HG03064 (cell line): ENCODE results near the gene DNAI2.

Source experiments
- ATAC-seq: cut with Tn5 transposase; IDR thresholded peaks from one replicate; pipeline ENCODE4 v1.9.1; 2021; ENCODE audit warnings: low read depth; ENCODE audit not compliant: unreplicated experiment

The DNAI2 gene

DNA sequence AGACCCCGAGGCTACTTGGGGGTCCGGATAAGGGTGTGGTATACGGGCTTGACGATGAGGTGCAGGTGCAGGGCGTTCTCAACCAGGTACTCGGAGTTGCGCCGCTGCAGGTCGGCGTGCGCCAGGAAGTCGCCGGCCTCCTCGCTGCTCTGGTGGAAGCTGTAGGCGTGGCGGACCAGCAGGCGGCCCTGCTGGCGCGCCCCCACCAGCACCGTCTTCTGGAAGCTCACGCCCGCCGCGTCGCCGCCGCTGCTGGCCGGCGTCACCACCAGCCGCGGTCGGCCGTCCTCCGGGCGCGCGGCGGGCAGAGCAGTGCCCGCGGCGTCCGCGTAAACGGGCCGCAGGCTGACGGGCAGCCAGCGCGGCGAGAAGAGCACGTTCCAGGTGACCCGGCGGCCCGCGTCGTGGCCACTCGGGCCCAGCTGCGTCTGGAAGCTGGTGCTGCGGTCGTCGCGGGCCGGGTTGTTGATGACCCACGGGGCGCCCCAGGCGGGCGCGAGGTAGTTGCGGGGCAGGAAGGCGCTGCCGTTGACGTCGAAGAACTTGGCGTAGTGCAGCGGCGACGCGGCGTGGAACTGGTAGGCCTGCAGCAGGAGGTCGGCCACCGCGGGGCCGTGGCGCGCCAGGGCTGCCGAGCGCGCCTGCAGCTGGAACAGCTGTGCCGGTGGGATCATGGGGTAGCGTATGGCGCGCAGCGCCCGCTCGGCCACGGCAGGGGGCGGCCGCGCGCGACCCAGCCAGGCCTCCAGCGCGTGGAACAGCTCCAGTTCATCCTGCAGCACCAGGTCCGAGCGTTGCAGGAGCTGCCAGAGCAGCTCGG, 82.8 kb downstream of the DNAI2 start:
- ATAC-seq = no peak

GRCh38 chr17:74357466-74357809, 83.4 kb downstream of the DNAI2 start:
- ATAC-seq = no peak

- ATAC-seq = no peak
These were observed 84.7 kb downstream of the DNAI2 start for GRCh38 chr17:74358697-74359096.

- no peak for ATAC-seq
These were observed 85.9 kb downstream of the DNAI2 start for GRCh38 chr17:74359916-74360315.

- no peak for ATAC-seq
These were observed 86.8 kb downstream of the DNAI2 start for GRCh38 chr17:74360899-74361229.

DNA sequence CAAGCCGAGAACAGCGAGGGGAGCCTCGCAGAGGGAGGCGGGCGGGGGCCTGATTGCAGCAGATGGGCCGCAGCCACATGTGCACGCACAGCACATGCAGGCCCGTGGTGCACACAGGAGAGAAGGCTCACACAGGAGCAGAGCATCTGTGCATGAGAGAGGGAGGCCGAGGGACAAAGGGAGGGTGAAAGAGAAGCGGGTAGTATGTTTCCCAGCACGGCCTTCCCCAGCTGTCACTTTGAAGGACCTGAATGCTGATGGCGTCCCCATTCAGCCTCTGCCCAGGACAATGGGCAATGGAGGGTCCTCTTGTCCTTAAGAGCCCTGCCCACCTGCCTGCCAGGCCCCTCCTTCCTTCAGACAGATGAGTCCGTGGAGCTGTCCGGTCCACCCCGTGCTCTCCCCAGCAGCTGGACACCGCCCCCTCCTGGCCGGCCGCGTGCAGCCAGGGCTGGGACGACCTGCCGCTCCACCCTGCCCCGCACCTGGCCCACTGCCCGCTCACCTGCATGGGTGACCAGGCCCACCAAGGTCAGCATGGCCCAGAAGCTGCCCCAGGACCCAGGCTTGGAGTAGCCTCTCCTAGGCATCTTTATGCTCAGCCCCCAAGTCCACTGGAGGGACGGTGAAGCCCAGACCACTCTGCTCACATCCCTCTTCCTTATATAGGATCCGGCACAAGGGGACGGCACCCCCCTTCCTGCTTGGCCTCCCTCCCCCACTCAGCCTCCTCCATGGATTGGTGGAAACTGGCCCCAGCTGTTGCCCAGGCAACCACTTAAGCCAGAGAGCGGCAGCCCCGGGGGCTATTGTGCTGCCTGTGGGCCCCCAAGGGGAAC, 87.4 kb downstream of the DNAI2 start, which contains the start of gene BTBD17:
Gene BTBD17, minus strand, starts transcription at position 639 of the 839 bp plus-strand sequence. Its CDS starts 49 bp downstream, at position 590.
- no peak for ATAC-seq

- ATAC-seq = no peak
These were observed 88.0 kb downstream of the DNAI2 start for GRCh38 chr17:74362069-74362405.

DNA sequence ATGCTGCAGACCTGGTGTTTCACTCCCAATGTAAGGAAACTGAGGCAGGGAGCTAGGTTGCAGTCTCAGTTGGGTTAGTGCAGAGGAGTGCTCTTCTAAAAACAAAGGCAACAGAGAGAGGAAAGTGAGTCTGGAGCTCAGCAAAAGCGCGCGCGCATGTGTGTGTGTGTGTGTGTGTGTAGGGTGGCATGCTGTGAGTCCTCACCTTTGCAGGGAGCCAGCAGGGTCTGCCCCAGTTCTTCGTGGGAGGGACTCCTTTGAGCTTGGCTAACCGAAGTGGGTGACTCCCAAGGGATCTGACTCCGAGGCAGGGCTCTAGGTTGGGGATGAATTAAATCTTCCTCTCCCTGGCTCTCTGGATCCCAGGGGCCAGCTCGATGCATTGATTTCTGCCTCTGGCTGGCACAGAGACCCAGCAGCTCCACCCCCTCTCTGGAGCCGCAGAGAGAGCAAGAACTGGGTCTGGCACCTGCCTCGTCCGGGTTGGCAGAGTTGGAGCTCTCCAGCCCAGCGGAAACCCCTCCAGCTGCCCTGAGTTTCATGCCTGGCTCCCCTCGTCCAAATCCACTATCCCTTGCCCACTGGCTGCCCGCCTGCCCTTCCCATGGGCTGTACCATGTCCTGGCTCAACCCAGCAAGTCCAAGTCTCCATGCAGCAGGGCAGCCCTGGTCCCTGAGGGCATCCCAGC, 88.9 kb downstream of the DNAI2 start:
- no peak for ATAC-seq
